ENCODE data around the gene LIMD2. TPM values are rescaled to one million over a fixed set of nuclear protein-coding genes. Genes with fewer than 3 reads are reported as not detected.

Gene LIMD2
- polyA plus RNA-seq, 1 of the 3 experiments (the other 2 are of a cell fraction) = 78.0 TPM

DNA sequence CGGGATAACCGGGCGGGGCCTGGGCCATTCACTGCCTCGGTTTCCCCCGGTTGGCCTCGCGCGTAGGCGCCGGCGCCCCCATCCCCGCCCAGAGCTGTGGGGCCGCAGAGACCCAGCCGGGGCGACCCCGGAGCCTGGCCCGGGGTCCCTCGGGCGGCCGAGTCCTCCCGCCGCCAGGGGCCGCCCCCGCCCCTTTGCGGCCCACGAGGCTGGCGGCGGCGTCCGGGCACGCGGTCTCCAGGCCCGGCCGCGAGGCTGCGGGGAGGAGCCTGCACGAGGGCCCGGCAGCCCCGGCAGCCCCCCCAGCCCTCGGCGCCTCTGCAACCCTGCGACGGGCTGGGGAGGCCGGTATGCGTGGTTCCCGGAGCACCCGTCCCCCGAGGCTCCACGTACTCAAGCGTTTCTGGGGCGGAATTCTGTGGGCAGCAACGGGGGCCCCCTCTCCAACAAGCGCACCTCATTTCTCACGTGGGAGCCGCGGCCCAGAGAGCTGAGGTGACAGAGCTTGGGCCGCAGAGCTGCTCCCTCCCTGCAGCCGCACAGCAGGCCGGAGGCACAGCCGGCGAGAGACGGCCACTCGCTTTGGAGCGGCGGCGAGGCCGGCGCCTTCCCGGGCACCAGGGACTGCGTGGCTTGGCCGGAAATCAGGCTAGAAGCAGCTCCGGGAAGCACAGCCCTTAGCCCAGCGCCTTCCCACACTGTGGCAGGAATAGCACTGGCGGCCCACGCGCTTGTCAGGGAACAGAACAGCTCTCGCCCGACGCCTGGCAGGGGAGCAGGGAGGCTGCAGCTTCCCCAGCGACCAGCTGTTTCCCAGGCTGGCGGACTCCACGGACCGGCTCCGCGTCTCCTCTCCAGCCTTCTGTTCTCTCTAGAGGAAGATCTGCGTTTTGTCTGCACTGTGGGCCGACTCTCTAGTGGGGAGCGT is 867 bp upstream of the LIMD2 start (continued):
- TF ChIP-seq, protein P1, sequence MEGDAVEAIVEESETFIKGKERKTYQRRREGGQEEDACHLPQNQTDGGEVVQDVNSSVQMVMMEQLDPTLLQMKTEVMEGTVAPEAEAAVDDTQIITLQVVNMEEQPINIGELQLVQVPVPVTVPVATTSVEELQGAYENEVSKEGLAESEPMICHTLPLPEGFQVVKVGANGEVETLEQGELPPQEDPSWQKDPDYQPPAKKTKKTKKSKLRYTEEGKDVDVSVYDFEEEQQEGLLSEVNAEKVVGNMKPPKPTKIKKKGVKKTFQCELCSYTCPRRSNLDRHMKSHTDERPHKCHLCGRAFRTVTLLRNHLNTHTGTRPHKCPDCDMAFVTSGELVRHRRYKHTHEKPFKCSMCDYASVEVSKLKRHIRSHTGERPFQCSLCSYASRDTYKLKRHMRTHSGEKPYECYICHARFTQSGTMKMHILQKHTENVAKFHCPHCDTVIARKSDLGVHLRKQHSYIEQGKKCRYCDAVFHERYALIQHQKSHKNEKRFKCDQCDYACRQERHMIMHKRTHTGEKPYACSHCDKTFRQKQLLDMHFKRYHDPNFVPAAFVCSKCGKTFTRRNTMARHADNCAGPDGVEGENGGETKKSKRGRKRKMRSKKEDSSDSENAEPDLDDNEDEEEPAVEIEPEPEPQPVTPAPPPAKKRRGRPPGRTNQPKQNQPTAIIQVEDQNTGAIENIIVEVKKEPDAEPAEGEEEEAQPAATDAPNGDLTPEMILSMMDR (IDR thresholded peaks at IDR 0.05) = peak; percentile 23

DNA sequence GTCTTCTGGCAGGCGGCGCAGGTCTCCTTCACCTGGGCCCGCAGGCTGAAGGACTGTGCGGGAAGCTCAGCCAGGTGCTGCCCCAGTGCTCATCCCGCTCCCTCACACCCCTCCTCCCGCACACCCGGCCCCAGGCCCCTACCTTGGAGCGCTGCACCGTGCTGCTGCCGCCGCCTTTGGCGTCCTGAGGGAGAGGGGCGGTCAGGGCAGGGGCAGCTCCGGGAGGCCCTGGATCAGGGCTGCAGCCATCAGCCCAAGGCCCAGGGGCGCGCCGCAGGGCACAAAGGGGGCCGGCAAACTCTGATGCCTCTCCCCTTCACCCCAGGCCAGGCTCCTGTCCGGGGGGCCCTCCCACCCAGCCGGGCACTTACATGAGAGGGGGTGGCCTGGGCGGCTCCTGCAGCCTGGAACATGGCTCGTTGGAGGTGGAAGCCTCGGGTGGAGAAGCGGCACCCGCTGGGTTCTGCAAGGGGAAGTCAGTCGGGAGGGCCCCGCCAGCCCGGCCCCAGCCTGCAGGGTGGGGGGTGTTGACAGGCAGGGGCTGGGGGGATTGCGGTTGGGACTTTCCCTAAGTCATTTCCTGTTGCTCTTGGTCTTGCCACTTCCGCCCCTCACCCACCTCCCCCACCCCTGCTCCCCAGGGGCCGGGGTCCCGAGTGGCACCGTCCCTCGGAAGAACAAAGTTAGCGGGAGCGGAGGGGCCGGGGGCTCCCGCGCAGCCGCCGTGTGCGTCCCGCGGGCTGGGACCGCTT is 863 bp downstream of the LIMD2 start:
- Histone ChIP-seq H3K4me2 (peak overlapping the region; percentile 99), H3K9me2 (no peaks in the 10 kb centered on the region), H4K20me1 (ENCODE audit: insufficient read depth) (peaks cover 11% of the 10 kb centered on the region), H2AFZ (ENCODE audit: low read depth) (no peak overlapping the region), H3K79me2 (ENCODE audit: insufficient read depth) (peaks cover 25% of the 10 kb centered on the region), H3K9ac (peak overlapping the region; percentile 85), H3K27ac (ENCODE audit: low read depth in 2 of 2, low read length in 1 of 2) (peak overlapping the region; percentile 21 to 98; a peak in 3 of 4 replicates), H3K27me3 (ENCODE audit: insufficient read depth) (no peaks in the 10 kb centered on the region), H3K9me3 (no peaks in the 10 kb centered on the region), H3K36me3 (replicated peaks in 1 of 2; ENCODE audit: control insufficient read depth in 1 of 2, insufficient read depth in 2 of 2, low read length in 1 of 2) (peaks cover 12 to 27% of the 10 kb centered on the region in 2 experiments), H3F3A (replicated peaks; ENCODE audit: insufficient read depth) (peaks cover 53% of the 10 kb centered on the region), H3K4me3 (ENCODE audit: low read depth in 2 of 2, low read length in 1 of 2) (peak overlapping the region; percentile 84 to 89), H3K4me1 (ENCODE audit: control insufficient read depth in 1 of 2, insufficient read depth in 2 of 2, low read depth in 1 of 2, low read length in 1 of 2) (peaks cover 9 to 76% of the 10 kb centered on the region in 2 experiments; a peak in 3 of 4 replicates)
- POLR2A ChIA-PET = interaction anchor here (0.7 to 2.2 kb wide), 9 partner anchors 13 to 273 kb away, joined by 3 to 10 read pairs (median 4); partner anchors contain the start of genes CCDC47, DDX42 and MAP3K3
- 19% methylated on average over 37 of the region's 45 CpGs for WGBS (ENCODE audit: low lambda C conversion rate)
- CTCF ChIA-PET = interaction anchor here (0.7 to 14.8 kb wide), 20 partner anchors 8 to 617 kb away, joined by 3 to 233 read pairs (median 3); partner anchors contain the start of gene MAP3K3
- DNase-seq = no peak
- TF ChIP-seq GABPA (IDR thresholded peaks at IDR 0.05; ENCODE audit: low read depth) = peak; percentile 49; the same call in 1 of the 2 replicates
- TF ChIP-seq TAF1 (IDR thresholded peaks at IDR 0.05; ENCODE audit: borderline replicate concordance, low read depth, low read length) = no peak
- TF ChIP-seq, protein P2, sequence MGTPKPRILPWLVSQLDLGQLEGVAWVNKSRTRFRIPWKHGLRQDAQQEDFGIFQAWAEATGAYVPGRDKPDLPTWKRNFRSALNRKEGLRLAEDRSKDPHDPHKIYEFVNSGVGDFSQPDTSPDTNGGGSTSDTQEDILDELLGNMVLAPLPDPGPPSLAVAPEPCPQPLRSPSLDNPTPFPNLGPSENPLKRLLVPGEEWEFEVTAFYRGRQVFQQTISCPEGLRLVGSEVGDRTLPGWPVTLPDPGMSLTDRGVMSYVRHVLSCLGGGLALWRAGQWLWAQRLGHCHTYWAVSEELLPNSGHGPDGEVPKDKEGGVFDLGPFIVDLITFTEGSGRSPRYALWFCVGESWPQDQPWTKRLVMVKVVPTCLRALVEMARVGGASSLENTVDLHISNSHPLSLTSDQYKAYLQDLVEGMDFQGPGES (IDR thresholded peaks at IDR 0.05; ENCODE audit: low read depth, low read length) = no peak
- no peak for TF ChIP-seq RAD21 (IDR thresholded peaks at IDR 0.05; ENCODE audit: low read length)
- no peak for TF ChIP-seq CHD2 (IDR thresholded peaks at IDR 0.05; ENCODE audit: low read length, partially characterized antibody)
- TF ChIP-seq, protein P3, sequence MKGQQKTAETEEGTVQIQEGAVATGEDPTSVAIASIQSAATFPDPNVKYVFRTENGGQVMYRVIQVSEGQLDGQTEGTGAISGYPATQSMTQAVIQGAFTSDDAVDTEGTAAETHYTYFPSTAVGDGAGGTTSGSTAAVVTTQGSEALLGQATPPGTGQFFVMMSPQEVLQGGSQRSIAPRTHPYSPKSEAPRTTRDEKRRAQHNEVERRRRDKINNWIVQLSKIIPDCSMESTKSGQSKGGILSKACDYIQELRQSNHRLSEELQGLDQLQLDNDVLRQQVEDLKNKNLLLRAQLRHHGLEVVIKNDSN (IDR thresholded peaks at IDR 0.05; ENCODE audit: borderline replicate concordance, low read depth) = no peak
- no peak for TF ChIP-seq EZH2phosphoT487 (IDR thresholded peaks at IDR 0.05; ENCODE audit: borderline replicate concordance, low read depth)
- peak; percentile 58; the same call in 1 of the 2 replicates for TF ChIP-seq MXI1 (IDR thresholded peaks at IDR 0.05; ENCODE audit: low read depth, low read length)
- TF ChIP-seq, protein P4, sequence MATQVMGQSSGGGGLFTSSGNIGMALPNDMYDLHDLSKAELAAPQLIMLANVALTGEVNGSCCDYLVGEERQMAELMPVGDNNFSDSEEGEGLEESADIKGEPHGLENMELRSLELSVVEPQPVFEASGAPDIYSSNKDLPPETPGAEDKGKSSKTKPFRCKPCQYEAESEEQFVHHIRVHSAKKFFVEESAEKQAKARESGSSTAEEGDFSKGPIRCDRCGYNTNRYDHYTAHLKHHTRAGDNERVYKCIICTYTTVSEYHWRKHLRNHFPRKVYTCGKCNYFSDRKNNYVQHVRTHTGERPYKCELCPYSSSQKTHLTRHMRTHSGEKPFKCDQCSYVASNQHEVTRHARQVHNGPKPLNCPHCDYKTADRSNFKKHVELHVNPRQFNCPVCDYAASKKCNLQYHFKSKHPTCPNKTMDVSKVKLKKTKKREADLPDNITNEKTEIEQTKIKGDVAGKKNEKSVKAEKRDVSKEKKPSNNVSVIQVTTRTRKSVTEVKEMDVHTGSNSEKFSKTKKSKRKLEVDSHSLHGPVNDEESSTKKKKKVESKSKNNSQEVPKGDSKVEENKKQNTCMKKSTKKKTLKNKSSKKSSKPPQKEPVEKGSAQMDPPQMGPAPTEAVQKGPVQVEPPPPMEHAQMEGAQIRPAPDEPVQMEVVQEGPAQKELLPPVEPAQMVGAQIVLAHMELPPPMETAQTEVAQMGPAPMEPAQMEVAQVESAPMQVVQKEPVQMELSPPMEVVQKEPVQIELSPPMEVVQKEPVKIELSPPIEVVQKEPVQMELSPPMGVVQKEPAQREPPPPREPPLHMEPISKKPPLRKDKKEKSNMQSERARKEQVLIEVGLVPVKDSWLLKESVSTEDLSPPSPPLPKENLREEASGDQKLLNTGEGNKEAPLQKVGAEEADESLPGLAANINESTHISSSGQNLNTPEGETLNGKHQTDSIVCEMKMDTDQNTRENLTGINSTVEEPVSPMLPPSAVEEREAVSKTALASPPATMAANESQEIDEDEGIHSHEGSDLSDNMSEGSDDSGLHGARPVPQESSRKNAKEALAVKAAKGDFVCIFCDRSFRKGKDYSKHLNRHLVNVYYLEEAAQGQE (IDR thresholded peaks at IDR 0.05; ENCODE audit: low read depth, low read length) = no peak
- TF ChIP-seq, protein P5, sequence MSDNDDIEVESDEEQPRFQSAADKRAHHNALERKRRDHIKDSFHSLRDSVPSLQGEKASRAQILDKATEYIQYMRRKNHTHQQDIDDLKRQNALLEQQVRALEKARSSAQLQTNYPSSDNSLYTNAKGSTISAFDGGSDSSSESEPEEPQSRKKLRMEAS (IDR thresholded peaks at IDR 0.05; ENCODE audit: low read depth) = no peak
- no peak for TF ChIP-seq YY1 (IDR thresholded peaks at IDR 0.05; ENCODE audit: low read depth)
- no peak for TF ChIP-seq POLR2AphosphoS5 (IDR thresholded peaks at IDR 0.05; ENCODE audit: low read depth, low read length)
- no peak for TF ChIP-seq GATA2 (CRISPR knock-in tag; IDR thresholded peaks at IDR 0.05)
- no peak for TF ChIP-seq SMC3 (IDR thresholded peaks at IDR 0.05; ENCODE audit: low read depth, low read length)
- no peak for TF ChIP-seq RCOR1 (IDR thresholded peaks at IDR 0.05; ENCODE audit: low read length)
- TF ChIP-seq FOSL2 (IDR thresholded peaks at IDR 0.05; ENCODE audit: borderline replicate concordance, low read depth) = no peak
- no peak; the same call in 1 of the 2 replicates for TF ChIP-seq TCF12 (IDR thresholded peaks at IDR 0.05)
- no peak for TF ChIP-seq NFIC (IDR thresholded peaks at IDR 0.05; ENCODE audit: borderline replicate concordance)
- no peak for TF ChIP-seq RXRA (IDR thresholded peaks at IDR 0.05; ENCODE audit: borderline replicate concordance, low read depth)
- peak; percentile 31; the same call in 1 of the 2 replicates for TF ChIP-seq FOXM1 (IDR thresholded peaks at IDR 0.05; ENCODE audit: low read depth)
- peak; percentile 9; the same call in 1 of the 2 replicates for TF ChIP-seq ELF1 (IDR thresholded peaks at IDR 0.05)

Data from SK-N-SH (cell line).